ENCODE measurements around the gene STK36.

- TF ChIP-seq CTCF (IDR thresholded peaks at IDR 0.05) (no peak), POLR2A (IDR thresholded peaks at IDR 0.05) (no peak)
Observed at GRCh38 chr2:218655751-218656150, 16.1 kb upstream of the STK36 start.
